ENCODE measurements around the gene LHX6.
A peak's percentile ranks its signal among the peaks of the same experiment; 100 is the strongest.

LHX6 gene

DNA sequence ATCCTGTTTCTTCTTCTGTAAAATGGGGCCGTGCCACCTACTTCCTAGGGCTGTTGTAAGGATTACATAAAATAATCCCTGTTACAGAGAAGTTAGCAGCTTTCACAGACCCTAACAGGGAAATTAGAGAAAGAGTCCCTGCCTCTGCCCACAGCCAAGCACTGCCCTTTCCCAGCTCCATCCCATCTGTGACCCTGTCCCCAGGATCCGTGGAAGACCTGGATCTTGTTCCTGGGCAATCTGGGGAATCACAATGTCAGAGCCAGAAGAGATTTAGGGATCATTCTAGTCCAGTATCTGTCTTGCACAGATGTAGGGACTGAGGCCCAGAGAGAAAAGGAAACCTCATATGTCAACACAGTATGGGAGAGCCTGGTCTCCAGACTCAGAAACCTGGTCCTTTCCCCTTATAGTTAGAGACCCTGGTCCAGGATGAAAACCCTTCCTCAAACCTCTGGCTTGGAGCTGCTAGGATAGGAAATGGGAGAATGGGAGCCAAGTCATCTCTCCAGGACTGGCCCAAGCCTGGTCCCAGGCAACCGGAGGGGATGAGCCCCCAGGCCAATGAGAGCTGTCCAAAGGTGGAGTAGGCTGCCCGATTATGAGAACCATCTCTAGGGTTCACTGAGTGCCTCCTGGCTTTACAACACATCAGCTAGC lies 12.5 kb downstream of the LHX6 start:
- TF ChIP-seq, protein P1, sequence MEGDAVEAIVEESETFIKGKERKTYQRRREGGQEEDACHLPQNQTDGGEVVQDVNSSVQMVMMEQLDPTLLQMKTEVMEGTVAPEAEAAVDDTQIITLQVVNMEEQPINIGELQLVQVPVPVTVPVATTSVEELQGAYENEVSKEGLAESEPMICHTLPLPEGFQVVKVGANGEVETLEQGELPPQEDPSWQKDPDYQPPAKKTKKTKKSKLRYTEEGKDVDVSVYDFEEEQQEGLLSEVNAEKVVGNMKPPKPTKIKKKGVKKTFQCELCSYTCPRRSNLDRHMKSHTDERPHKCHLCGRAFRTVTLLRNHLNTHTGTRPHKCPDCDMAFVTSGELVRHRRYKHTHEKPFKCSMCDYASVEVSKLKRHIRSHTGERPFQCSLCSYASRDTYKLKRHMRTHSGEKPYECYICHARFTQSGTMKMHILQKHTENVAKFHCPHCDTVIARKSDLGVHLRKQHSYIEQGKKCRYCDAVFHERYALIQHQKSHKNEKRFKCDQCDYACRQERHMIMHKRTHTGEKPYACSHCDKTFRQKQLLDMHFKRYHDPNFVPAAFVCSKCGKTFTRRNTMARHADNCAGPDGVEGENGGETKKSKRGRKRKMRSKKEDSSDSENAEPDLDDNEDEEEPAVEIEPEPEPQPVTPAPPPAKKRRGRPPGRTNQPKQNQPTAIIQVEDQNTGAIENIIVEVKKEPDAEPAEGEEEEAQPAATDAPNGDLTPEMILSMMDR (IDR thresholded peaks at IDR 0.05; ENCODE audit: unreplicated experiment in 3 of 3): no peak

DNA sequence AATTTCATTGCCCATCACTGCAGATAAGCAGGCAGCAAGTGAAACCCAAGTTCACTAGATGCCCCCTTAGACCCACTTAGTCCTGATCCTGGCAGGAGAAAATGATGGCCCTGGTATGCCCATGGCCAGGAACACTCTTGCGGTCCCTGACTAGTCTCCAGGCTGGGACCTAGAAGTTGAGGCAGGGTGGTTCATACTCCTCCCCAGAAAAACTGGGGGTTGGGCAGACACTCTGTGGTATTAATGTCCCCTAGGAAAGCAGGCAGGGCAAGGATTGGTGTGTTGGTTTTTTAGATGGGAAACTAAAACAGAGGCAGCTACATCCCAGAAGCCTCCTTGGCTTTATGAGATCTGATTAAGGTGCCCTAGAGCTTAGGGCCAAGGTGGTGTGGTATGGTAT lies 13.1 kb downstream of the LHX6 start:
- peaks cover 37% of the 10 kb centered on the region for H3K4me1 Mint-ChIP-seq
- no peaks in the 10 kb centered on the region for H3K36me3 Mint-ChIP-seq (ENCODE audit: low read depth)
- TF ChIP-seq, protein P1 (IDR thresholded peaks at IDR 0.05; ENCODE audit: unreplicated experiment in 3 of 3): no peak
- H3K27ac Mint-ChIP-seq: no peak overlapping the region
- H3K27me3 Mint-ChIP-seq (ENCODE audit: low read depth): peaks cover 100% of the 10 kb centered on the region
- no peak overlapping the region for H3K4me3 Mint-ChIP-seq
- H3K9me3 Mint-ChIP-seq: peaks cover 4% of the 10 kb centered on the region

More for the DNA sequence above, 12.5 kb downstream of the LHX6 start:
- H3K4me3 Mint-ChIP-seq: peak overlapping the region in 1 of 3 experiments; percentile 25
- peaks cover 37% of the 10 kb centered on the region for H3K4me1 Mint-ChIP-seq
- no peak overlapping the region for H3K27ac Mint-ChIP-seq
- H3K36me3 Mint-ChIP-seq (ENCODE audit: low read depth): no peaks in the 10 kb centered on the region
- peaks cover 100% of the 10 kb centered on the region for H3K27me3 Mint-ChIP-seq (ENCODE audit: low read depth)
- peaks cover 4% of the 10 kb centered on the region for H3K9me3 Mint-ChIP-seq

DNA sequence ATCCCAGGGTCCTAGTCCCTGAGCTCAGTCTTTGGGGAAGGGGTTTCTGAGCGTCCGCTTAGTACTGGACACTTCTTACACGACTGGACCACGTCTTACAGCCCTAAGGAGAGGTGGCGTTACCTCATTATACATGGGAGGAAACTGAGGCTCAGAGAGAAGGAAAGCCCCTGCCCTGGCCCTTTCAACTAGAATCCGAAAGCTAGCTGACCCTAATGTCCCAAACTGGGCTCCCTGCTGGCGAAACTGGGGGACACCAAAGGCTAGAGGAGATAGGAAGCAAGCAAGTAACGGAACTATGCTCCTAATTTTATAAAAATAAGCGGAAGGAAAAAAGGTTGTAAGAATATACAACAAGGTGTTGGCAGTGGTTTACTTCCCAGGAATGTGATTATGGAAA lies 14.2 kb downstream of the LHX6 start:
- Mint-ChIP-seq H3K27me3 (ENCODE audit: low read depth) (peaks cover 98% of the 10 kb centered on the region), H3K9me3 (peaks cover 4% of the 10 kb centered on the region), H3K27ac (no peak overlapping the region), H3K4me3 (peak overlapping the region; percentile 71 to 78 (median 72)), H3K36me3 (ENCODE audit: low read depth) (no peaks in the 10 kb centered on the region), H3K4me1 (peaks cover 25% of the 10 kb centered on the region)
- TF ChIP-seq, protein P1 (IDR thresholded peaks at IDR 0.05; ENCODE audit: unreplicated experiment in 3 of 3): no peak

DNA sequence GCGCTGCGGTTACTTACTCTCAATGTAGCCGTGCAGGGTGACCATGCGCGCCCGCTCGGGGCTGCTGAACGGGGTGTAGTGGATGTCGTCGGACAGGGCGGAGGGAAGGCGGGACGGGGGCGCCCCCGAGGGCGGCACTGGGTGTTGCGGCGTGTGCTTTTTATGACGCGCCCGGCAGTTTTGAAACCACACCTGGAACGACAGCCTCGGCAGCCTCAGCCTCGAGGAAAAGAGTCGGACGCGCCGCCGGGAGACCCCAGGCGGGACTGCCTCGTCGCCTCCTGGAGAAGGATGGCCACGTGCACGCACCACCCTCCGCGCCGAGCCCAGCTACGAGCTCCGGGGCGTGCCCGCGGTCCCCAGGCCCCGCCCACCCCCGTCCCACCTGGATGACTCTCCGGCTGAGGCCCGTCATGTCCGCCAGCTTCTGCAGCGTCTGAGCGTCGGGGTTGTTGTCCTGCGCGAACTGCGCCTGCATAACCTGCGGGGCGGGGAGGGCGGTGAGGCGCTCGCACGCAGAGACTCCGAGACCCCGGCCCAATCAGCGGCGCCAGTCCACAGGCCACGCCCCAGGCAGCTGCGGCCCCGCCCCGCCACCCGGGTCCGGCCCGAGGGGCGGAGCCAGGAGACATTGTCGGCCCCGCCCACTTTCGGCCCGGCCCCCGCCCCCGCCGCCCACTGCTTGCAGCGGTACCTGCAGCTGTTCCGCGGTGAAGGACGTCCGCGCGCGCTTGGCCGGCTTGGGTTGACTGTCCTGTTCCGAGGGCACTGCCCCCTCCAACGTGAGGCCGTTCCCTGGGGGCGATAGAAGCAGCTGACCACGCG lies 15.0 kb downstream of the LHX6 start:
- H3K9me3 Mint-ChIP-seq: peaks cover 4% of the 10 kb centered on the region
- peak overlapping the region; percentile 71 to 78 (median 72) for H3K4me3 Mint-ChIP-seq
- no peak overlapping the region for H3K27ac Mint-ChIP-seq
- H3K36me3 Mint-ChIP-seq (ENCODE audit: low read depth): no peaks in the 10 kb centered on the region
- TF ChIP-seq, protein P1 (IDR thresholded peaks at IDR 0.05; ENCODE audit: unreplicated experiment in 3 of 3): peak in 1 of 3 experiments; percentile 14
- H3K27me3 Mint-ChIP-seq (ENCODE audit: low read depth): peaks cover 98% of the 10 kb centered on the region
- peaks cover 18% of the 10 kb centered on the region for H3K4me1 Mint-ChIP-seq

DNA sequence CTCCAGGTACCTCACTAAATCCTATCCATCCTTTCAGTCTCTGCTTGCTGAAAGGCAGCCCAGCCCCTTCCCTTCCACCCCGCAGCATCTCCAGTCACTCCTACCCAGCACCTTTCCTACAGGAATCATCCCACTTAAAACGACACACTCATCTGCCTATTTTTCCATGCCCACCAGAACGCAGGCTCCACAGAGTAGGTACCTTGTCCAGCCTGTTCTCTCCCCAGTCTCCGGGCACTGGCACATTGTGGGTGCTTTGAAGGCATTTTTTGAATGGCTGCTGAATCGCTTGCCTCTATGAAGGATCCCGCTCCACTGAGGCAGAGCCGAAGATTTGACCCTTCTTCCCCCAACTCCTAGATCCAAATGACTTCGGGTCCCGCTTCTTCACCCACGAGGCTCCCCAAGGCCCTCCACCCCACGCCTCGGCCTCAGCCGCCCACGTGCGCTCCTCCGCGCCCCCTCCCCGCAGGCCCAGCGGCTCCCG lies 15.6 kb downstream of the LHX6 start:
- H3K4me1 Mint-ChIP-seq: peaks cover 12% of the 10 kb centered on the region
- peaks cover 96% of the 10 kb centered on the region for H3K27me3 Mint-ChIP-seq (ENCODE audit: low read depth)
- TF ChIP-seq, protein P1 (IDR thresholded peaks at IDR 0.05; ENCODE audit: unreplicated experiment in 3 of 3): no peak
- H3K9me3 Mint-ChIP-seq: no peaks in the 10 kb centered on the region
- peak overlapping the region; percentile 60 to 70 (median 63) for H3K4me3 Mint-ChIP-seq
- H3K27ac Mint-ChIP-seq: no peak overlapping the region
- H3K36me3 Mint-ChIP-seq (ENCODE audit: low read depth): no peaks in the 10 kb centered on the region

Data from nephron (organoid).